ENCODE results near the gene PDZRN4. TPM values are rescaled to one million over a fixed set of nuclear protein-coding genes. Genes with fewer than 3 reads are reported as not detected.

The PDZRN4 gene
- total RNA-seq, 1 donor from 2014 or later = 0.75 TPM

- no peak for DNase-seq
- Histone ChIP-seq H3K27ac (no peak overlapping the region), H3K9me3 (no peaks in the 10 kb centered on the region), H3K4me1 (peaks cover 6% of the 10 kb centered on the region), H3K36me3 (no peaks in the 10 kb centered on the region), H3K4me3 (no peak overlapping the region), H3K27me3 (no peaks in the 10 kb centered on the region)
- TF ChIP-seq CTCF (IDR thresholded peaks at IDR 0.05) = no peak
- ATAC-seq = no peak
- intact Hi-C loops (cut with DNase I) = no loop called here
These were observed 25.5 kb downstream of the PDZRN4 start for GRCh38 chr12:41213648-41214047.

DNA sequence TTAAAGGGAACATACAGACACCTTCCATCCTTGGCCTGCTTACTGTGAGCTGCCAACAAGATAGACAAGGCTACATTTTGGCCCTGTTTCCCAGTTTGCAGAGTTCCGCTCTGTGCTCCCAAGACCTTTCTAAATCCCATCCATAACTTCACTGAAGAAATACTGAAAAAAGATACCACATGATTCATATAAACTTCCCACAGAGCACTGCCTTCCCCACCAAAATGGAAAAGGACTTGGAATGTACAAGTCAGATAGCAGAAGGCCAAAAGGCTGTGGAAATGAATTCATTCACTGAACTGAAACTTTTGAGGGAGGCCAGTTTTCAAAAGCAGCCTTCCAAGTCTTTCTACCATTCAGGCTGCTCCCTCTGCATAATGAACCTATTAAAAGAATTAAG is 29.6 kb downstream of the PDZRN4 start:
- DNase-seq (no peak), ATAC-seq (no peak)
- no peak overlapping the region for H3K4me3 ChIP-seq
- no peak overlapping the region for H3K27ac ChIP-seq
- H3K4me1 ChIP-seq = peaks cover 6% of the 10 kb centered on the region
- H3K36me3 ChIP-seq = no peaks in the 10 kb centered on the region
- no peaks in the 10 kb centered on the region for H3K9me3 ChIP-seq
- no peak for TF ChIP-seq CTCF (IDR thresholded peaks at IDR 0.05)
- H3K27me3 ChIP-seq = no peaks in the 10 kb centered on the region
- intact Hi-C loops (cut with DNase I) = no loop called here

DNA sequence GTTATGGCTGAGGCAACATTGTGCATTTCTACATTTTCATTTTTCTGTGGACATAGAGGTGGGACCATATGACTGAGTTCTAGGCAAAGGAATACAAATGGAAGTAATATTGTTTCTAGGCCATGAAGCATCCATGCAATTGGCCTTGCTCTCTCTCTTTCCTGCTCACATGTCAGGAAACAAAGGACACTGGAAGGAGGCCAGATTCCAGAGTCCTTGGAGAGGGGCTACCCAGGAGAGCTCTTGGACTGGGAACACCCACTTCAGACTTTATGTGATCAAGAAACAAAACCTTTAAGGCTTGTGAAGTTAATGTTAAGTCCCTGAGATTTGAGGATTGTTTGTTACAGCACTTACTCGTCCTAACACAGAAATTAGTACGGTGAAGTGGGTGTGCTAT is 32.8 kb downstream of the PDZRN4 start:
- H3K27ac ChIP-seq = no peak overlapping the region
- H3K27me3 ChIP-seq = no peaks in the 10 kb centered on the region
- H3K4me1 ChIP-seq = peaks cover 6% of the 10 kb centered on the region
- no peak for TF ChIP-seq CTCF (IDR thresholded peaks at IDR 0.05)
- no peak overlapping the region for H3K4me3 ChIP-seq
- no peaks in the 10 kb centered on the region for H3K36me3 ChIP-seq
- DNase-seq (no peak), ATAC-seq (no peak)
- intact Hi-C loops (cut with DNase I) = no loop called here
- no peaks in the 10 kb centered on the region for H3K9me3 ChIP-seq

GRCh38 chr12:41221491-41221890 is 33.4 kb downstream of the PDZRN4 start:
- H3K36me3 ChIP-seq = no peaks in the 10 kb centered on the region
- no peak overlapping the region for H3K27ac ChIP-seq
- ATAC-seq (no peak), DNase-seq (no peak)
- no peak for TF ChIP-seq CTCF (IDR thresholded peaks at IDR 0.05)
- H3K4me3 ChIP-seq = no peak overlapping the region
- intact Hi-C loops (cut with DNase I) = no loop called here
- no peaks in the 10 kb centered on the region for H3K9me3 ChIP-seq
- peaks cover 6% of the 10 kb centered on the region for H3K4me1 ChIP-seq
- no peaks in the 10 kb centered on the region for H3K27me3 ChIP-seq

- intact Hi-C loops (cut with DNase I) = no loop called here
- no peak overlapping the region for H3K27ac ChIP-seq
- H3K4me1 ChIP-seq = no peaks in the 10 kb centered on the region
- DNase-seq (no peak), ATAC-seq (no peak)
- H3K27me3 ChIP-seq = no peaks in the 10 kb centered on the region
- H3K4me3 ChIP-seq = no peak overlapping the region
- no peaks in the 10 kb centered on the region for H3K36me3 ChIP-seq
- no peak for TF ChIP-seq CTCF (IDR thresholded peaks at IDR 0.05)
- no peaks in the 10 kb centered on the region for H3K9me3 ChIP-seq
These were observed 35.5 kb downstream of the PDZRN4 start for GRCh38 chr12:41223600-41223999.

DNA sequence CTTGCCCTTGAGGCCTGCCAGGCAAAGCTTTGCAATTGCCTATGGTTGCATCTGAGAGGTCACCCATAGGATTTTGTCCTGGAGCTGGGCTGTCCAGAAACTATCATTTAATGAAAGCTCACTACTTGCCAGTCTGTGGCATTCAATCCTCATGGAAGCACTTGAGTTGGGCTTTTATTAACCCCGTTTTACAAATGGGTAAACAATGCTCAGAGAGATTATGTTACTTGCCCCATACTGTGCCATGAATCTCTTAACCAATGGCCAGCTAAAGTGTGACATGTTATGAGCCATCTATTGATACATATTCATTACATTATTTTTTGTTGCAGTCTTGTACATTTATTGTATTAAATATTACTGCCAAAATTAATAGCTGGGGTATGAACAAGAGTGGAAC is 35.9 kb downstream of the PDZRN4 start:
- H3K36me3 ChIP-seq = no peaks in the 10 kb centered on the region
- ATAC-seq (no peak), DNase-seq (no peak)
- H3K27ac ChIP-seq = no peak overlapping the region
- H3K4me3 ChIP-seq = no peak overlapping the region
- no peaks in the 10 kb centered on the region for H3K27me3 ChIP-seq
- H3K9me3 ChIP-seq = no peaks in the 10 kb centered on the region
- H3K4me1 ChIP-seq = no peaks in the 10 kb centered on the region
- no peak for TF ChIP-seq CTCF (IDR thresholded peaks at IDR 0.05)
- intact Hi-C loops (cut with DNase I) = no loop called here
